Cardiac muscle cell (in vitro differentiated cells and primary cell): ENCODE results near the gene RNF151. TPM values are rescaled to one million over a fixed set of nuclear protein-coding genes. Genes with fewer than 3 reads are reported as not detected.
A peak's percentile ranks its signal among the peaks of the same experiment; 100 is the strongest.

ENCODE experiments used
- DNase-seq, 2 donors: peaks; one replicate each; pipeline versions ENCODE4 v3.0.0 to v3.0.0-alpha.2; 2010 to 2017; ENCODE audit warnings: low read depth in 1 of 2, low spot score in 1 of 2
- H3K27ac ChIP-seq: fragments of 200-600 bp; sonication (generic); 2 replicates; pipeline ENCODE4 v1.5.1; 2016
- H3K27me3 ChIP-seq: fragments of 200-600 bp; sonication (generic); 2 replicates; pipeline ENCODE4 v1.6.0; 2016; ENCODE audit warnings: control low read depth
- H3K36me3 ChIP-seq: fragments of 200-600 bp; sonication (generic); 2 replicates; pipeline ENCODE4 v1.5.1; 2016; ENCODE audit warnings: control low read depth
- H3K4me1 ChIP-seq: fragments of 200-600 bp; sonication (generic); 2 replicates; pipeline ENCODE4 v1.8.1; 2017; ENCODE audit warnings: low read depth, mild to moderate bottlenecking, mixed run types
- H3K4me3 ChIP-seq: fragments of 200-600 bp; sonication (generic); 2 replicates; pipeline ENCODE4 v1.5.1; 2016; ENCODE audit warnings: mild to moderate bottlenecking
- H3K9me3 ChIP-seq: fragments of 200-600 bp; sonication (generic); 2 replicates; pipeline ENCODE4 v1.5.1; 2017; ENCODE audit warnings: low read depth, mild to moderate bottlenecking, control low read depth
- CTCF ChIP-seq: IDR thresholded peaks from 2 replicates; pipeline ENCODE4 v1.5.1; 2012; ENCODE audit warnings: low read depth, mild to moderate bottlenecking, low read length
- polyA plus RNA-seq: library from polyadenylated mRNA; unstranded; fragments of >200 nt; fragmentation: Nextera tagmentation; extraction: Ambion mirVana; gene quantifications from 2 replicates; pipeline ENCODE4 v1.2.1, GENCODE V29; 2016
- total RNA-seq: library from RNA; depleted of rRNA; stranded (reverse); fragments of >200 nt; gene quantifications from 2 replicates; pipeline ENCODE4 v1.2.3, GENCODE V29; 2016

Gene RNF151
- total and polyA plus RNA-seq, 2 experiments from 2014 or later, result 0.21 to 0.38 TPM

- Histone ChIP-seq H3K9me3 (no peaks in the 10 kb centered on the region), H3K4me3 (no peak overlapping the region), H3K27ac (no peak overlapping the region), H3K36me3 (peaks cover 6% of the 10 kb centered on the region), H3K4me1 (peaks cover 4% of the 10 kb centered on the region), H3K27me3 (peaks cover 55% of the 10 kb centered on the region)
- no peak for TF ChIP-seq CTCF
- no peak for DNase-seq
These were observed 14.1 kb downstream of the RNF151 start for GRCh38 chr16:1980770-1981087.

- H3K27me3 ChIP-seq, result peaks cover 55% of the 10 kb centered on the region
- peaks cover 4% of the 10 kb centered on the region for H3K36me3 ChIP-seq
- no peak within 1 kb of the TSS for H3K4me3 ChIP-seq
- peaks cover 4% of the 10 kb centered on the region for H3K4me1 ChIP-seq
- no peak within 1 kb of the TSS for H3K27ac ChIP-seq
- no peak for DNase-seq
- no peaks in the 10 kb centered on the region for H3K9me3 ChIP-seq
- TF ChIP-seq CTCF, result no peak
These were observed 14.8 kb downstream of the RNF151 start, which contains the start of gene NOXO1 for GRCh38 chr16:1981398-1981836. Gene NOXO1, minus strand, starts transcription at chr16:1981469. Its CDS starts 290 bp downstream, at chr16:1981179.

- H3K4me1 ChIP-seq, result peaks cover 4% of the 10 kb centered on the region
- TF ChIP-seq CTCF, result no peak
- peaks cover 3% of the 10 kb centered on the region for H3K36me3 ChIP-seq
- H3K9me3 ChIP-seq, result no peaks in the 10 kb centered on the region
- H3K4me3 ChIP-seq, result no peak overlapping the region
- H3K27ac ChIP-seq, result no peak overlapping the region
- H3K27me3 ChIP-seq, result peaks cover 55% of the 10 kb centered on the region
- DNase-seq, result no peak
These were observed 15.4 kb downstream of the RNF151 start for GRCh38 chr16:1982013-1982433.

GRCh38 chr16:1982991-1983543 is 16.4 kb downstream of the RNF151 start:
- Histone ChIP-seq H3K27me3 (peaks cover 52% of the 10 kb centered on the region), H3K36me3 (no peaks in the 10 kb centered on the region), H3K27ac (peak overlapping the region; percentile 91), H3K9me3 (no peaks in the 10 kb centered on the region), H3K4me3 (peak overlapping the region; percentile 80), H3K4me1 (peaks cover 4% of the 10 kb centered on the region)
- TF ChIP-seq CTCF, result no peak
- no peak for DNase-seq

- Histone ChIP-seq H3K36me3 (no peaks in the 10 kb centered on the region), H3K4me3 (peak within 1 kb of the TSS; percentile 80), H3K27ac (peak within 1 kb of the TSS; percentile 91), H3K27me3 (peaks cover 49% of the 10 kb centered on the region), H3K9me3 (no peaks in the 10 kb centered on the region), H3K4me1 (peaks cover 4% of the 10 kb centered on the region)
- TF ChIP-seq CTCF, result peak; percentile 28
- DNase-seq, result peak; percentile 96 to 97
These were observed 17.1 kb downstream of the RNF151 start, which contains the start of gene GFER for GRCh38 chr16:1983544-1984346. Gene GFER, plus strand, starts transcription at chr16:1984193. Its CDS starts 26 bp downstream, at chr16:1984219.
